Kidney (tissue), 14 donors: Measurements from ENCODE around the gene NFKBIE. TPM values are rescaled to one million over a fixed set of nuclear protein-coding genes. Genes with fewer than 3 reads are reported as not detected.

ENCODE experiments used
- DNase-seq, 5 donors: peaks; one replicate each; pipeline ENCODE4 v3.0.0-alpha.2; 2013 to 2020
- FAIRE-seq: peaks from 2 replicates; lab custom pipeline; 2012; peaks lifted over from hg19 to GRCh38; lab: Jason Lieb, UNC
- H3K27ac ChIP-seq, 2 donors: one replicate each; pipeline ENCODE4 v1.7.0; 2013; ENCODE audit warnings: low read depth in 2 of 2, low read length in 2 of 2, inconsistent platforms in 1 of 2
- H3K27me3 ChIP-seq: one replicate; pipeline ENCODE4 v1.7.1; 2013; ENCODE audit warnings: low read length, inconsistent platforms; ENCODE audit not compliant: control insufficient read depth, insufficient read depth
- H3K36me3 ChIP-seq, 3 donors: one replicate each; pipeline versions ENCODE4 v1.7.0 to v1.7.1; 2013; ENCODE audit warnings: low read length in 3 of 3, control low read depth in 1 of 3, inconsistent platforms in 1 of 3; ENCODE audit not compliant: insufficient read depth in 3 of 3, control insufficient read depth in 2 of 3
- H3K4me1 ChIP-seq, 3 donors: one replicate each; pipeline versions ENCODE4 v1.7.0 to v1.7.1; 2013; ENCODE audit warnings: low read length in 3 of 3, inconsistent platforms in 1 of 3, low read depth in 1 of 3; ENCODE audit not compliant: control insufficient read depth in 2 of 3, insufficient read depth in 2 of 3
- H3K4me3 ChIP-seq, 3 donors: one replicate each; pipeline versions ENCODE4 v1.7.0 to v1.8.1; 2013; ENCODE audit warnings: low read length in 3 of 3, control low read depth in 1 of 3, inconsistent platforms in 1 of 3
- H3K9ac ChIP-seq, 3 donors: one replicate each; pipeline versions ENCODE4 v1.7.0 to v1.7.1; 2013; ENCODE audit warnings: low read length in 3 of 3, control low read depth in 1 of 3, inconsistent platforms in 1 of 3
- H3K9me3 ChIP-seq, 3 donors: one replicate each; pipeline versions ENCODE4 v1.7.0 to v1.7.1; 2013; ENCODE audit warnings: low read length in 3 of 3, control low read depth in 1 of 3, inconsistent platforms in 1 of 3; ENCODE audit not compliant: control insufficient read depth in 2 of 3, insufficient read depth in 1 of 3
- intact Hi-C: fragments of 100-400 bp; cut with DNase I; formaldehyde crosslinking; loops from one replicate; pipeline ENCODE4 v1.11.1; 2022
- polyA plus RNA-seq: library from polyadenylated mRNA; stranded (reverse); fragments of 350-450 nt; fragmentation: Illumina TruSeq; extraction: RNeasy Lipid Tissue Mini Kit (QIAGEN cat#74804); gene quantifications from one replicate; pipeline ENCODE4 v1.2.3, GENCODE V29; 2014; ENCODE audit warnings: low read depth, low replicate concordance; ENCODE audit not compliant: insufficient read depth
- total RNA-seq: library from RNA; stranded (reverse); fragmentation: NEBNext Ultra II Directional; extraction: Animal tissue kit (Norgen Biotek cat#: 25700); gene quantifications from one replicate; pipeline ENCODE4 v1.2.1, GENCODE V29; 2021
- TF ChIP-seq, protein P1 (sequence below): IDR thresholded peaks from 3 replicates; pipeline ENCODE4 v1.5.1; 2012; ENCODE audit warnings: mild to moderate bottlenecking, moderate library complexity, borderline replicate concordance; ENCODE audit not compliant: insufficient read depth; ENCODE audit errors: extremely low read depth
- donor health status: control.
- donor health status: control.
- donor health status: control.
- donor health status: control.
- donor health status: control.
- donor health status: DM: yes; HTN: yes; CAD: no.
- donor health status: Normal renal cell carcinoma (clear cell type).

Gene NFKBIE
- total and polyA plus RNA-seq, 2 donors from 2014 or later: 12.6 to 19.0 TPM

DNA sequence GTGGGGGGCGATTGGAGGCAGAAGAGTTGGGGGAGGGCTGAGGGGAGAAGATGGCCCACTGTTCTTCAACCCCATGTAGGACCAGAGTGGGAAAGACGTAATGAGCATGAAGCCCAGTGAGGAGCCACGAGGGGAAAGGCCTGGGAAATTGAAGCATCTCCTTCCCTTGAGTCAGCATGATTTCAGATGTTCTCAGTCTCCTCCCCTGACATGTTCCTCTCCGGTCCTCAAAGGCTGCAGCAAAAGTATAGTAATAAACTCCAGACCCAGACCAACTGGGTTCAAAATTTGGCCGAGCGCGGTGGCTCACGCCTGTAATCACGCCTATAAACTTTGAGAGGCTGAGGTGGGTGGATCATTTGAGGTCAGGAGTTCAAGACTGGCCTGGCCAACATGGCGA is 1.9 kb upstream of the NFKBIE start:
- H3K4me1 ChIP-seq: peaks cover 2 to 25% (median 22%) of the 10 kb centered on the region in 3 donors
- intact Hi-C loops: no loop called here
- no peak overlapping the region for H3K4me3 ChIP-seq
- H3K9me3 ChIP-seq: no peaks in the 10 kb centered on the region
- no peaks in the 10 kb centered on the region for H3K36me3 ChIP-seq
- H3K27ac ChIP-seq: no peak overlapping the region
- no peak overlapping the region for H3K9ac ChIP-seq
- FAIRE-seq: no peak
- TF ChIP-seq, protein P1, sequence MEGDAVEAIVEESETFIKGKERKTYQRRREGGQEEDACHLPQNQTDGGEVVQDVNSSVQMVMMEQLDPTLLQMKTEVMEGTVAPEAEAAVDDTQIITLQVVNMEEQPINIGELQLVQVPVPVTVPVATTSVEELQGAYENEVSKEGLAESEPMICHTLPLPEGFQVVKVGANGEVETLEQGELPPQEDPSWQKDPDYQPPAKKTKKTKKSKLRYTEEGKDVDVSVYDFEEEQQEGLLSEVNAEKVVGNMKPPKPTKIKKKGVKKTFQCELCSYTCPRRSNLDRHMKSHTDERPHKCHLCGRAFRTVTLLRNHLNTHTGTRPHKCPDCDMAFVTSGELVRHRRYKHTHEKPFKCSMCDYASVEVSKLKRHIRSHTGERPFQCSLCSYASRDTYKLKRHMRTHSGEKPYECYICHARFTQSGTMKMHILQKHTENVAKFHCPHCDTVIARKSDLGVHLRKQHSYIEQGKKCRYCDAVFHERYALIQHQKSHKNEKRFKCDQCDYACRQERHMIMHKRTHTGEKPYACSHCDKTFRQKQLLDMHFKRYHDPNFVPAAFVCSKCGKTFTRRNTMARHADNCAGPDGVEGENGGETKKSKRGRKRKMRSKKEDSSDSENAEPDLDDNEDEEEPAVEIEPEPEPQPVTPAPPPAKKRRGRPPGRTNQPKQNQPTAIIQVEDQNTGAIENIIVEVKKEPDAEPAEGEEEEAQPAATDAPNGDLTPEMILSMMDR: no peak
- H3K27me3 ChIP-seq: peaks cover 12% of the 10 kb centered on the region
- no peak for DNase-seq

DNA sequence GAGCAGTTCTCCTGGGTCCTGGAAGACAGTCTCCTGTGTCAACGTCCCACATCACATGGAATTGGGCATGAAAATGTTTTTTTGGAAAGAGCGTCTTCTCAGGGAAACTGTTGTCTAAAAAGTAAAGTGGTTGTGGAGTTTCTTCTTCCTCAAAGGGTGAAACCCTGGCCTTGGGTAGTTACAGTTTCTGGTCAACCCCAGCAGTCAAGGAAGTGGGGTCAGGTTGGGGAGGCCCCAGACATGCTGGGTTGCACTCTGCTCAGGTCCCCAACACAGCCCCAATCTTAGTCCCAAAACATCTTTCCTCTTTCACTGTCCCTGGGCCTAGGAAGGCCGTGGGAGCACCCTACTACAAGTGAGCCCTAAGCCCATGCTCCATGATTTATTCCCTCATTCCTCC is 996 bp upstream of the NFKBIE start:
- H3K27me3 ChIP-seq: peaks cover 12% of the 10 kb centered on the region
- peaks cover 2 to 29% (median 22%) of the 10 kb centered on the region in 3 donors for H3K4me1 ChIP-seq
- intact Hi-C loops: no loop called here
- DNase-seq (no peak), FAIRE-seq (no peak)
- H3K4me3 ChIP-seq: no peak overlapping the region
- no peak overlapping the region for H3K27ac ChIP-seq
- no peaks in the 10 kb centered on the region for H3K9me3 ChIP-seq
- TF ChIP-seq, protein P1: no peak
- H3K36me3 ChIP-seq: no peaks in the 10 kb centered on the region
- H3K9ac ChIP-seq: no peak overlapping the region

DNA sequence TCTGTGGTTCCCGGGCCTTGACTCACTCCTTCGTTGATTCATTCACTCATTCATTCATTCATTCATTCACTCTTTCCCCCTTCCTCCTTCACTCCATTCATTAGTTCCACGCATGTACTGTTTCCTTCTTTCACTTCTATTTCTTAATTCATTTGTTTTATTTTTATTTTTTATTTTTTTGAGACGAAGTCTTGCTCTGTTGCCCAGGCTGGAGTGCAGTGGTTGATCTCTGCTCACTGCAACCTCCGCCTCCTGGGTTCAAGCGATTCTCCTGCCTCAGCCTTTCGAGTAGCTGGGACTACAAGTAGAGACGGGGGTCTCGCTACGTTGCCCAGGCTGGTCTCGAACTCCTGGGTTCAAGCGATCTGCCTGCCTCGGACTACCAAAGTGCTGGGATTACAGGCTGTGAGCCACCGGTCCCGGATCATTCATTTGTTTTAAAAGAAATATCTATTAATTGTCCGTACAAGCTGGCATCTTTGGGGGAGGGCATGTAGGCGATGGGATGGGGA is 427 bp upstream of the NFKBIE start:
- Histone ChIP-seq H3K4me3 (peak overlapping the region; percentile 4 to 78 (median 28)), H3K27me3 (peaks cover 12% of the 10 kb centered on the region), H3K4me1 (peaks cover 2 to 26% (median 22%) of the 10 kb centered on the region in 3 donors), H3K9me3 (no peaks in the 10 kb centered on the region), H3K36me3 (no peaks in the 10 kb centered on the region), H3K9ac (no peak overlapping the region), H3K27ac (no peak overlapping the region)
- TF ChIP-seq, protein P1: no peak
- FAIRE-seq: no peak
- intact Hi-C loops: no loop called here
- DNase-seq: peak in 1 of 5 donors; percentile 64
